Stomach (tissue), 9 donors: ENCODE results near the gene MRPS16. TPM values are rescaled to one million over a fixed set of nuclear protein-coding genes. Genes with fewer than 3 reads are reported as not detected.

Experiments
- DNase-seq, 2 donors: peaks; one replicate each; pipeline versions ENCODE4 v3.0.0 to v3.0.0-alpha.2; 2013 to 2019
- H3K27ac ChIP-seq, 5 donors: fragments of 200-600 bp in 4 of 5; sonication (generic) in 4 of 5; one replicate each; pipeline ENCODE4 v1.5.1; 2013 to 2019; ENCODE audit warnings: mild to moderate bottlenecking in 1 of 5, moderate library complexity in 1 of 5
- H3K27me3 ChIP-seq, 3 donors: fragments of 200-600 bp; sonication (generic); one replicate each; pipeline ENCODE4 v1.5.1; 2017 to 2019; ENCODE audit warnings: mixed run types in 1 of 3
- H3K36me3 ChIP-seq, 4 donors: fragments of 200-600 bp; sonication (generic); 1 replicate in 3 of 4; 2 replicates in 1 of 4; pipeline ENCODE4 v1.5.1; 2016 to 2019
- H3K4me1 ChIP-seq, 4 donors: fragments of 200-600 bp; sonication (generic); one replicate each; pipeline ENCODE4 v1.5.1; 2016 to 2019
- H3K4me3 ChIP-seq, 4 donors: fragments of 200-600 bp; sonication (generic) in 3 of 4; one replicate each; pipeline ENCODE4 v1.5.1; 2016 to 2019; ENCODE audit warnings: mild to moderate bottlenecking in 1 of 4
- H3K9me3 ChIP-seq, 4 donors: fragments of 200-600 bp; sonication (generic); one replicate each; pipeline ENCODE4 v1.5.1; 2016 to 2019
- CTCF ChIP-seq, 7 experiments: fragments of 450-650 bp in 4 of 7; fragments of 200-600 bp in 3 of 7; sonication (generic) in 3 of 7; IDR thresholded peaks; one replicate each; pipeline ENCODE4 v1.5.1; 2016 to 2019; ENCODE audit warnings: antibody characterized with exemption in 7 of 7, control low read depth in 2 of 7, mild to moderate bottlenecking in 1 of 7
- EP300 ChIP-seq: sonication (generic); formaldehyde crosslinking; IDR thresholded peaks from one replicate; pipeline ENCODE4 v1.6.1; 2017; ENCODE audit warnings: antibody characterized with exemption
- POLR2A ChIP-seq, 4 donors: fragments of 450-650 bp; IDR thresholded peaks; one replicate each; pipeline ENCODE4 v1.6.1; 2016; ENCODE audit warnings: antibody characterized with exemption in 4 of 4, control low read depth in 2 of 4, mild to moderate bottlenecking in 1 of 4, moderate library complexity in 1 of 4
- POLR2AphosphoS5 ChIP-seq, 3 donors: sonication (generic); formaldehyde crosslinking; IDR thresholded peaks; one replicate each; pipeline ENCODE4 v1.6.1; 2016; ENCODE audit warnings: antibody characterized with exemption in 3 of 3
- WGBS, 5 donors: extraction: QIAGEN DNeasy Blood & Tissue Kit in 3 of 5; methylation state at CpG; one replicate each; pipeline versions ENCODE4 v1.1.5 to v1.1.7; 2013 to 2018; 5-methylcytosine and 5-hydroxymethylcytosine counted together
- intact Hi-C: fragments of 100-400 bp; cut with DNase I; formaldehyde crosslinking; loops from one replicate; pipeline ENCODE4 v1.15.1; 2023; ENCODE audit warnings: low total_unique reads
- polyA plus RNA-seq, 3 donors: library from polyadenylated mRNA; stranded (reverse); fragments of 200-250 nt; gene quantifications; one replicate each; pipeline ENCODE4 v1.2.3, GENCODE V29; 2013
- total RNA-seq, 5 donors: library from RNA; depleted of rRNA; stranded (reverse); fragments of >200 nt; gene quantifications; one replicate each; pipeline versions ENCODE4 v1.1.0 to v1.2.3, GENCODE V29; 2014 to 2016
- donor health status: healthy with polysubstance abuse.
- donor health status: Bipolar disorder and iron deficiency.
- donor health status: healthy.

Gene MRPS16
- total and polyA plus RNA-seq, 8 donors = 6.4 to 68.7 (median 55.6) TPM

GRCh38 chr10:73219384-73219783 lies 33.1 kb downstream of the MRPS16 start:
- intact Hi-C loops = no loop called here
- TF ChIP-seq EP300 = no peak
- Histone ChIP-seq H3K27me3 (no peaks in the 10 kb centered on the region), H3K9me3 (no peaks in the 10 kb centered on the region), H3K4me3 (no peak overlapping the region), H3K36me3 (peaks cover 8 to 31% (median 28%) of the 10 kb centered on the region in 4 donors), H3K4me1 (no peaks in the 10 kb centered on the region), H3K27ac (no peak overlapping the region)
- no peak for DNase-seq

GRCh38 chr10:73218431-73219191 lies 33.8 kb downstream of the MRPS16 start:
- TF ChIP-seq EP300 (no peak), CTCF (IDR thresholded peaks at IDR 0.05) (peak in 1 of 7 experiments; percentile 6)
- no peaks in the 10 kb centered on the region for H3K9me3 ChIP-seq
- H3K4me1 ChIP-seq = no peaks in the 10 kb centered on the region
- H3K27ac ChIP-seq = no peak overlapping the region
- peaks cover 8 to 31% (median 28%) of the 10 kb centered on the region in 4 donors for H3K36me3 ChIP-seq
- 79 to 91% (median 87%) methylated on average over 2 of the region's 2 CpGs for WGBS, 5 donors
- no peak overlapping the region for H3K4me3 ChIP-seq
- peak in 1 of 2 donors; percentile 29 for DNase-seq
- intact Hi-C loops = no loop called here
- H3K27me3 ChIP-seq = no peaks in the 10 kb centered on the region

- Histone ChIP-seq H3K27ac (no peak overlapping the region), H3K4me3 (no peak overlapping the region), H3K4me1 (no peaks in the 10 kb centered on the region), H3K9me3 (no peaks in the 10 kb centered on the region), H3K36me3 (peaks cover 8 to 38% (median 31%) of the 10 kb centered on the region in 4 donors), H3K27me3 (no peaks in the 10 kb centered on the region)
- intact Hi-C loops = no loop called here
- no peak for DNase-seq
- TF ChIP-seq EP300 = no peak
- TF ChIP-seq CTCF (IDR thresholded peaks at IDR 0.05) = no peak
- no peak for TF ChIP-seq POLR2AphosphoS5 (IDR thresholded peaks at IDR 0.05)
- no peak for TF ChIP-seq POLR2A (IDR thresholded peaks at IDR 0.05)
- WGBS, 5 donors = 79 to 92% (median 91%) methylated on average over 2 of the region's 2 CpGs
Measured at GRCh38 chr10:73217628-73218027, 34.8 kb downstream of the MRPS16 start.

- peaks cover 9 to 49% (median 31%) of the 10 kb centered on the region in 4 donors for H3K36me3 ChIP-seq
- no peak for DNase-seq
- no peaks in the 10 kb centered on the region for H3K4me1 ChIP-seq
- intact Hi-C loops = no loop called here
- no peak overlapping the region for H3K27ac ChIP-seq
- WGBS, 5 donors = 91 to 98% (median 97%) methylated on average over 1 of the region's 1 CpG
- H3K4me3 ChIP-seq = no peak overlapping the region
- TF ChIP-seq EP300 (no peak), POLR2A (IDR thresholded peaks at IDR 0.05) (no peak), POLR2AphosphoS5 (IDR thresholded peaks at IDR 0.05) (no peak), CTCF (IDR thresholded peaks at IDR 0.05) (no peak)
- H3K27me3 ChIP-seq = no peaks in the 10 kb centered on the region
- no peaks in the 10 kb centered on the region for H3K9me3 ChIP-seq
Measured at GRCh38 chr10:73215749-73216148, 36.7 kb downstream of the MRPS16 start.

- no peaks in the 10 kb centered on the region for H3K4me1 ChIP-seq
- DNase-seq = no peak
- H3K27me3 ChIP-seq = no peaks in the 10 kb centered on the region
- no peak for TF ChIP-seq POLR2A (IDR thresholded peaks at IDR 0.05)
- no peak for TF ChIP-seq EP300
- no peak for TF ChIP-seq POLR2AphosphoS5 (IDR thresholded peaks at IDR 0.05)
- TF ChIP-seq CTCF (IDR thresholded peaks at IDR 0.05) = no peak
- H3K27ac ChIP-seq = no peak overlapping the region
- H3K4me3 ChIP-seq = no peak overlapping the region
- intact Hi-C loops = no loop called here
- WGBS, 5 donors = 70 to 87% (median 74%) methylated on average over 4 of the region's 4 CpGs
- H3K36me3 ChIP-seq = peaks cover 4 to 40% (median 30%) of the 10 kb centered on the region in 4 donors
- no peaks in the 10 kb centered on the region for H3K9me3 ChIP-seq
Measured at GRCh38 chr10:73211106-73211811, 41.2 kb downstream of the MRPS16 start.
